ENCODE results near the gene CSNK2A2.

The CSNK2A2 gene

DNA sequence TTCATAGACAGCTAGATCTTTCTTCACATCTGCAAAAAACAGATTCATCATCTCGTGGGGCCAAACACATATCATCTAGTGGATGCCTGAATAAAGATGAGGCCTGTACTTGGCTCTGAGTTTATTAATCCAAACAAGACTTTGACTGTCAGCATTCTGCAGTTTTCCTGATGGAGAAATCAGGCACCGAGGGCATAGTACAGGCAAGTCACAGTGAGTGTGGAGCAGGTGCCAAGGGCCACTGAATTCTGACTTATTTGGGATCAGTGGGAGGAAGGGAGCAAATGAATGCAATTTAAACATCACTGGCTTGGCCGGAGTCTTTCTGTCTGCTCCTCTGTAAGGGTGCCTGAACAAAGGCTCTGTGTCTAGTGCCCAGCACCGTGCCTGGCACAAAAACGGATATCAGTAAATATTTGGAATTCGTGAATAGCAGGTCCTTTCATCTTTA lies 69.7 kb downstream of the CSNK2A2 start:
- TF ChIP-seq, protein P1, sequence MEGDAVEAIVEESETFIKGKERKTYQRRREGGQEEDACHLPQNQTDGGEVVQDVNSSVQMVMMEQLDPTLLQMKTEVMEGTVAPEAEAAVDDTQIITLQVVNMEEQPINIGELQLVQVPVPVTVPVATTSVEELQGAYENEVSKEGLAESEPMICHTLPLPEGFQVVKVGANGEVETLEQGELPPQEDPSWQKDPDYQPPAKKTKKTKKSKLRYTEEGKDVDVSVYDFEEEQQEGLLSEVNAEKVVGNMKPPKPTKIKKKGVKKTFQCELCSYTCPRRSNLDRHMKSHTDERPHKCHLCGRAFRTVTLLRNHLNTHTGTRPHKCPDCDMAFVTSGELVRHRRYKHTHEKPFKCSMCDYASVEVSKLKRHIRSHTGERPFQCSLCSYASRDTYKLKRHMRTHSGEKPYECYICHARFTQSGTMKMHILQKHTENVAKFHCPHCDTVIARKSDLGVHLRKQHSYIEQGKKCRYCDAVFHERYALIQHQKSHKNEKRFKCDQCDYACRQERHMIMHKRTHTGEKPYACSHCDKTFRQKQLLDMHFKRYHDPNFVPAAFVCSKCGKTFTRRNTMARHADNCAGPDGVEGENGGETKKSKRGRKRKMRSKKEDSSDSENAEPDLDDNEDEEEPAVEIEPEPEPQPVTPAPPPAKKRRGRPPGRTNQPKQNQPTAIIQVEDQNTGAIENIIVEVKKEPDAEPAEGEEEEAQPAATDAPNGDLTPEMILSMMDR (conservative IDR thresholded peaks at IDR 0.05; ENCODE audit: low read depth, low read length), result no peak
- peak overlapping the region; percentile 88 for H3K4me3 ChIP-seq (ENCODE audit: low read length)

GRCh38 chr16:58127634-58128033 lies 70.3 kb downstream of the CSNK2A2 start:
- peak overlapping the region; percentile 88 for H3K4me3 ChIP-seq (ENCODE audit: low read length)
- TF ChIP-seq, protein P1 (conservative IDR thresholded peaks at IDR 0.05; ENCODE audit: low read depth, low read length), result peak; percentile 18

More for the DNA sequence above, 69.7 kb downstream of the CSNK2A2 start:
- DNase-seq (ENCODE audit: low read depth), result no peak

GRCh38 chr16:58127033-58127556 lies 70.8 kb downstream of the CSNK2A2 start:
- no peak for DNase-seq (ENCODE audit: low read depth)
- TF ChIP-seq, protein P1 (conservative IDR thresholded peaks at IDR 0.05; ENCODE audit: low read depth, low read length), result peak; percentile 48
- peak overlapping the region; percentile 88 for H3K4me3 ChIP-seq (ENCODE audit: low read length)

More at GRCh38 chr16:58127634-58128033, 70.3 kb downstream of the CSNK2A2 start:
- DNase-seq (ENCODE audit: low read depth), result no peak

GRCh38 chr16:58126451-58126961 lies 71.4 kb downstream of the CSNK2A2 start:
- TF ChIP-seq, protein P1 (conservative IDR thresholded peaks at IDR 0.05; ENCODE audit: low read depth, low read length), result no peak
- DNase-seq (ENCODE audit: low read depth), result no peak
- no peak overlapping the region for H3K4me3 ChIP-seq (ENCODE audit: low read length)

DNA sequence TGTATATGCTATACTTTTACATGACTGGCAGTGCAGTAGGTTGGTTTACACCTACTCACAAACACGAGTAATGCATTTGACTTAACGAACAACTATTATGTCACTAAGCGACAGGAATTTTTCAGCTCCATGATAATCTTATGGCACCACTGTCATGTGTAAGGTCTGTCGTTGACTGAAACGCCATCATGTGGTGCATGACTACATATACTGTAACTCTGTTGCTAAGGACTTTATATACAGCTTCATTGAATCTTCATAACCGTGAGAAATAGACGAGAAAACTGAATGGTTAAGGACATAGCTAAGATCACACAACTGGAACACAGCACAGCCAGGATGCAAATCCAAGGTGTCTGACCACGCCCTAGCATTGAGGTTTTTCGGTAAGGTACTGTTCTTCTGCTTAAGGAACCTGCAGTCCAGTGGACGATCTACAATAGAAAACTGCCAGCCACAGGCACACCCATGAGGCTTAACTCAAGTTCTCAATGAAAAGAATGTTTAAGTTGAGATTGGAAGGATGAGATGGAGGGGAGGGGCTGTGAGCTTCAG lies 72.0 kb downstream of the CSNK2A2 start:
- no peak overlapping the region for H3K4me3 ChIP-seq (ENCODE audit: low read length)
- TF ChIP-seq, protein P1 (conservative IDR thresholded peaks at IDR 0.05; ENCODE audit: low read depth, low read length), result no peak
- no peak for DNase-seq (ENCODE audit: low read depth)

DNA sequence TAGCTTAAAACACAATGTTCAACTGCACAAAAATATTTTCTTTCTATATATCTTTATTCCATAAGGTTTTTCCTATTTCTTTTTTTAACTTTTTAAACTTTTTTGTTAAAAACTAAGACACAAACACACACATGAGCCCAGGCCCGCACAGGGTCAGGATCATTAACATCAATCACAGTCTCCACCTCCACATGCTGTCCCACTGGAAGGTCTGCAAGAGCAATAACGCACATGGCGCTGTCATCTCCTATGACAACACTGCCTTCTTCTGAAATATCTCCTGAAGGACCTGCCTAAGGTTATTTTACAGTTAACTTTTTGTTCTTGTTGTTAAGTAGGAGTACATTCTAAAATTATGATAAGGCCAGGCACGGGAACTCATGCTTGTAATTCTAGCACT lies 72.9 kb downstream of the CSNK2A2 start:
- DNase-seq (ENCODE audit: low read depth), result no peak
- TF ChIP-seq, protein P1 (conservative IDR thresholded peaks at IDR 0.05; ENCODE audit: low read depth, low read length), result no peak
- no peak overlapping the region for H3K4me3 ChIP-seq (ENCODE audit: low read length)

DNA sequence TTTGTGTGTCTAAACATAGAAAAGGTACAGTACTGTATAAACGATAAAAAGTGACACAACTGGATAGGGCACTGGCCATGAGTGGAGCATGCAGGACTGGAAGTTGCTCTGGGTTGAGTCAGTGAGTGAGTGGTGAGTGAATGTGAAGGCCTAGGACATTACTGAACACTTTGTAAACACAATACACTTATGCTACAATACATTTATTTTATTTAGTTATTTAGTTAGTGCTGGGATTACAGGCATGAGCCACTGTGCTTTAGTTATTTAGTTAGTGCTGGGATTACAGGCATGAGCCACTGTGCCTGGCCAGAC lies 73.3 kb downstream of the CSNK2A2 start:
- no peak for DNase-seq (ENCODE audit: low read depth)
- TF ChIP-seq, protein P1 (conservative IDR thresholded peaks at IDR 0.05; ENCODE audit: low read depth, low read length), result no peak
- no peak overlapping the region for H3K4me3 ChIP-seq (ENCODE audit: low read length)
